Spinal cord (tissue), 10 donors: Measurements from ENCODE around the gene KIRREL3. TPM values are rescaled to one million over a fixed set of nuclear protein-coding genes. Genes with fewer than 3 reads are reported as not detected.

Experiments
- DNase-seq, 6 donors: peaks; one replicate each; pipeline versions ENCODE4 v3.0.0 to v3.0.0-alpha.2; 2013 to 2015; ENCODE audit warnings: low spot score in 6 of 6, low read depth in 4 of 6
- H3K27ac ChIP-seq: one replicate; pipeline ENCODE4 v1.5.1; 2013; ENCODE audit warnings: low read depth, low read length, control low read depth
- H3K27me3 ChIP-seq: one replicate; pipeline ENCODE4 v1.6.1; 2013; ENCODE audit warnings: low read length; ENCODE audit not compliant: control insufficient read depth, insufficient read depth
- H3K36me3 ChIP-seq: one replicate; pipeline ENCODE4 v1.6.1; 2013; ENCODE audit warnings: low read length; ENCODE audit not compliant: control insufficient read depth, insufficient read depth
- H3K4me1 ChIP-seq: one replicate; pipeline ENCODE4 v1.6.1; 2013; ENCODE audit warnings: low read length; ENCODE audit not compliant: control insufficient read depth, insufficient read depth
- H3K4me3 ChIP-seq: one replicate; pipeline ENCODE4 v1.5.1; 2013; ENCODE audit warnings: low read depth, low read length, control low read depth
- H3K9me3 ChIP-seq: one replicate; pipeline ENCODE4 v1.6.1; 2013; ENCODE audit warnings: low read length; ENCODE audit not compliant: control insufficient read depth, insufficient read depth
- WGBS: methylation state at CpG from one replicate; pipeline ENCODE4 v1.1.5; 2013; ENCODE audit warnings: missing lambda C conversion rate; ENCODE audit not compliant: insufficient coverage; 5-methylcytosine and 5-hydroxymethylcytosine counted together
- polyA plus RNA-seq, 2 donors: library from polyadenylated mRNA; unstranded; fragments of 120-200 nt; gene quantifications; one replicate each; pipeline ENCODE4 v1.2.1, GENCODE V29; 2013; ENCODE audit not compliant: insufficient read length in 2 of 2
- total RNA-seq, 2 donors: library from RNA; depleted of rRNA in 1 of 2; stranded (reverse); fragments of 120-200 nt in 1 of 2; fragments of >200 nt in 1 of 2; gene quantifications; one replicate each; pipeline versions ENCODE4 v1.2.3 to v1.2.4, GENCODE V29; 2013 to 2014
- donor health status: healthy.

KIRREL3 gene
- total and polyA plus RNA-seq, 4 donors: 10.0 to 58.1 (median 31.7) TPM

DNA sequence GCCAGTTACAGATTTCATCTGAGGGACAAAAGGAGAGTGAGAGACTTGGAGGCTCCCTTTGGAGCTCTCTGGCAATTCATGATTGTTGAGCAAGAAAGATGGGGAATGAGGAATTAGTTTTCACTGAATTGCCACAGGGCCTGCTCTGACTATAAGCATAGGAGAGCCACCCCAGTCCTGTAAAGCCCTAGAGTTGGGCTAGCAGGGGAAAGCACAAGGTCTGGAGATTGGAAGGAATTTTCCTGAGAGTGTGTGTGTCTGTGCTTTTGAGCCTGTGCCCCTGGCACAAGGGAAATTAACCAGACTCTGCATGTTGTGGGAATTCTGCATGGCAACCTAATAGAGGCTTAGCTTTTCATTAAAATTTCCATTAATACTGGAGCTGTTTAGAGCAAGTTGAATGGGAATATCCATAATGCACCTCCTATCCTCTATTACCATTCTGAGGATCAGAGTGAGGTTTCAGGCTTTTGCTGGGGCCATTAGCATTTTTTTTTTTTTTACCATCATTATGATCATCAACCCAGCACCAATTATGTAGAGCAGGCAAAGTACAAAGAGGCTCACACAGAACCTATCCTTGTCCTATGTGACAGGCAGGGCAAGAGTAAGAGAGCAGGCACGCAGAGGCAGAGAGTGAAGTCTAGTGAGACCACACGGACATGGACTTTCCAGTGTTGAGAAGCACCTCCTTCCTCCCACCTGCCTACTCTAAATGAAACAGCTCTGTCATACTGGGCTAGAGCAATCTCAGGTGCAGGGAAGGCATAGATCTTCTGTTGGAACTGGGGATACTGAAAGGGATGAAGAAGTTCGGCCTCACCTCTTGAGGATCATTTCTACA lies 336.6 kb downstream of the KIRREL3 start:
- 92% methylated on average over 3 of the region's 3 CpGs for WGBS
- Histone ChIP-seq H3K4me3 (no peak overlapping the region), H3K27ac (no peak overlapping the region), H3K27me3 (no peaks in the 10 kb centered on the region), H3K9me3 (no peaks in the 10 kb centered on the region), H3K4me1 (peaks cover 7% of the 10 kb centered on the region), H3K36me3 (no peaks in the 10 kb centered on the region)
- peak in 1 of 6 donors; percentile 85 for DNase-seq

- H3K4me3 ChIP-seq: no peak overlapping the region
- 68% methylated on average over 4 of the region's 8 CpGs for WGBS
- H3K36me3 ChIP-seq: no peaks in the 10 kb centered on the region
- H3K27ac ChIP-seq: no peak overlapping the region
- no peaks in the 10 kb centered on the region for H3K27me3 ChIP-seq
- H3K4me1 ChIP-seq: peaks cover 7% of the 10 kb centered on the region
- DNase-seq: peak in 2 of 6 donors; percentile 22 to 47
- no peaks in the 10 kb centered on the region for H3K9me3 ChIP-seq
These were observed 338.4 kb downstream of the KIRREL3 start for GRCh38 chr11:126662035-126662790.

- no peaks in the 10 kb centered on the region for H3K9me3 ChIP-seq
- peaks cover 13% of the 10 kb centered on the region for H3K4me1 ChIP-seq
- no CpG with 5 or more reads among the region's 2 CpGs for WGBS
- H3K4me3 ChIP-seq: no peak overlapping the region
- H3K36me3 ChIP-seq: no peaks in the 10 kb centered on the region
- H3K27me3 ChIP-seq: no peaks in the 10 kb centered on the region
- DNase-seq: peak in 2 of 6 donors; percentile 73 to 77
- no peak overlapping the region for H3K27ac ChIP-seq
These were observed 339.7 kb downstream of the KIRREL3 start for GRCh38 chr11:126660761-126661425.

GRCh38 chr11:126660321-126660720 lies 340.2 kb downstream of the KIRREL3 start:
- Histone ChIP-seq H3K9me3 (no peaks in the 10 kb centered on the region), H3K4me1 (peaks cover 17% of the 10 kb centered on the region), H3K27me3 (no peaks in the 10 kb centered on the region), H3K27ac (no peak overlapping the region), H3K36me3 (no peaks in the 10 kb centered on the region), H3K4me3 (no peak overlapping the region)
- WGBS: 55% methylated on average over 4 of the region's 5 CpGs
- DNase-seq: peak in 2 of 6 donors; percentile 58 to 78

- WGBS: 81% methylated on average over 2 of the region's 6 CpGs
- DNase-seq: no peak
- Histone ChIP-seq H3K27ac (no peak overlapping the region), H3K36me3 (no peaks in the 10 kb centered on the region), H3K27me3 (no peaks in the 10 kb centered on the region), H3K4me3 (no peak overlapping the region), H3K9me3 (no peaks in the 10 kb centered on the region), H3K4me1 (peaks cover 23% of the 10 kb centered on the region)
These were observed 342.1 kb downstream of the KIRREL3 start for GRCh38 chr11:126658306-126659056.

DNA sequence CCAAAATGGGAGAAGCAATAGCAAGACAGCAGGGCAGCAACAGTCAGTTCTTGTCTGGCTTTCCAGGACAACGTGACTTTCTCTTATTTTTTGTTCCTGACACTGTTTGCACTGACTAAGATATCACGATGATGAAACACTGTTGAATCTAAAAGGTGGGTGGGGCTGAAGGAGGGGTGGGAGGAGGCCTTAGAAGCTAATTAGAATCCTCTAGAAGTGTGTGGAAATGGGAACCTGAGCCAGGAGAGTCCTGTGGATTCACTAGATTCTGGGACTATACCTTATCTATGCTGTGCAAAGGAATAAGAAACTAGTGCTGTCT lies 344.8 kb downstream of the KIRREL3 start:
- H3K4me3 ChIP-seq: no peak overlapping the region
- WGBS: 21% methylated on average over 2 of the region's 2 CpGs
- no peaks in the 10 kb centered on the region for H3K36me3 ChIP-seq
- no peak overlapping the region for H3K27ac ChIP-seq
- no peaks in the 10 kb centered on the region for H3K9me3 ChIP-seq
- DNase-seq: peak in 1 of 6 donors; percentile 27
- peaks cover 18% of the 10 kb centered on the region for H3K4me1 ChIP-seq
- no peaks in the 10 kb centered on the region for H3K27me3 ChIP-seq

DNA sequence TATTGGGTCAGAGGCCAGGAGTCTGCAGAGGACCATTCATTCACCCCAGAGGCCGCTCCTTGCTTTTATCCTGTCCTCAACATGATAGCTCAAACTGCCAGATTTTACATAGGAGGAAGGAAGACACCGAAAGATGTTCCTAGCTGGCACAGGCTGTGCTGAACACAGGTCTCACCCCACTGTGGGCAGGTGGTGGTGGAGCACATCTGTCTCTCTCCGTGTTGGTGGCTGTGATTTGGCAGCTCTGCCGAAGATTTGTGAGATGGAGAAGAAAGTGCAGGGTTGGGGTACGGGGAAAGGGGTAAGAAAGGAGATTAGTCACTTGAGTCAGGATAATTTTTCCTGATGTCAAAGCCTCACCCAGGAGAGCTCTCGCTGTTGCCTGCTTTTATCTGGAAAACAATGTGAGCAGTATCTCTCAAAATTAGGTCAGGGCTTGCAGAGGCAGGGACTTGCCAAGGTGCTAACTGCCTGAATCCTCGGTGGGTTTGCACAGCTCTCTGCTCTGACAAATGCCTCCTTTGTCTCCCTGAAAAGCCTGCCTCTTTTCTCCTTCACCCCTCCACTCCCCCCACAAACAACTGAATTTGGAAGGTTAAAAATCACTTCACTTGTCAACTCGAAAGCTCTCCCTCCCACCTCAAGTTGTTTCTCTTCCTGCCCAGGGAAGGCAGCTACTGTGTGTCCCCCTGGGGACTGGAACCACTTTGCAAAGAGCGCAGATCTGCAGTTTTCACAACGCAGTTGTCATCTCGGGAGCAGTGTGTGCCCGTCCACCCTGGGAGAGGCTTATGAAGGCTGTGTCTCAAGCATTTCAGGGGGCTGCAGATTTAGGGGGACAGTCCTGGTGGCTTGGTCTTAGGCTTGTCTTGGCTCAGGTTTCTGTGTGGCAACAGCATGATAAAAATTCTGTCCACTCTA lies 345.4 kb downstream of the KIRREL3 start:
- 9% methylated on average over 11 of the region's 12 CpGs for WGBS
- Histone ChIP-seq H3K9me3 (no peaks in the 10 kb centered on the region), H3K27ac (no peak overlapping the region), H3K36me3 (no peaks in the 10 kb centered on the region), H3K4me3 (no peak overlapping the region), H3K27me3 (no peaks in the 10 kb centered on the region), H3K4me1 (peaks cover 18% of the 10 kb centered on the region)
- peak in 2 of 6 donors; percentile 29 to 74 for DNase-seq

DNA sequence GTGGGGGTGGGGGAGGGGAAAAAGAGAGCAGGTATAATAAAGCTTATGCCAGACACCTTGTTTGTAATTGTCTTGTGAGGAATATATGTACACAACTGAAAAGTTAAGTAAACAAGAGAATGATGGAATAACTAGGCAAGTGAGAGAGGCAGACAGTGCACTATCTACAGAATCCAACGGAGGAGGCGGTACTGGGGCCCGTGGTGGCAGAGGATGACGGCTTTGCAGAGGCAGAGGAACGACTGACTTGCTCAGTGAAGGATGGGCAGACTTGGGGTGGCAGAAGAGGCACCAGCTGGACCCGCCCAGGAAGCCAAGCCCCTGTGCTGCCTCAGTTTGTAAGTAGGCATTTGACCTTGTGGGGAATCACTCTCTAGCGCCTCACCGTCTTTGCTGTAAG lies 347.5 kb downstream of the KIRREL3 start:
- WGBS: 79% methylated on average over 7 of the region's 8 CpGs
- H3K4me1 ChIP-seq: peaks cover 18% of the 10 kb centered on the region

More for the DNA sequence above, 347.5 kb downstream of the KIRREL3 start:
- Histone ChIP-seq H3K36me3 (no peaks in the 10 kb centered on the region), H3K27me3 (no peaks in the 10 kb centered on the region), H3K4me3 (no peak overlapping the region), H3K9me3 (no peaks in the 10 kb centered on the region), H3K27ac (no peak overlapping the region)
- DNase-seq: no peak
